ENCODE data around the gene ACTR1B.
"Not testable (repeated sequence)": the region's sequence is repeated elsewhere in the genome, so short reads cannot be mapped to it uniquely, and the experiment has no call there.

DNA sequence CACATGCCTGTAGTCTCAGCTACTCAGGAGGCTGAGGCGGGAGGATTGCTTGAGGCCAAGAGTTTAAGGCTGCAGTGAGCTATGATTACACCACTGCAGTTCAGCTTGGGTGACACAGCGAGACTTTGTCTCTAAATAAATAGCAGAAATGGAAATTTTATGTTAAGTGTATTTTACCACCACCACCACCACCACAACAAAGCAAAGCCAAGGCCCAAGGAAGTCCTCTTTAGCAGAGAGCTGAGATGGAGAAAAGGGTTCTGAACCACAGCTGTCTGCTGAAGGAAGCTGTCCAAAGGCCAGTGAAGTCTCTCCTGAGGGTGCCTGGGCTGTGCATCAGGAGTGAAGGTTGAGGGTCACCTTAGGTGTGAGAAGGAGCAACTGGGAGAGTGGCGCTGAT lies 23.4 kb upstream of the ACTR1B start:
- not testable (repeated sequence) for TF ChIP-seq CTCF (IDR thresholded peaks at IDR 0.05; ENCODE audit: poor library complexity); EZH2phosphoT487 (IDR thresholded peaks at IDR 0.05; ENCODE audit: low read depth, severe bottlenecking, unreplicated experiment); EZH2 (IDR thresholded peaks at IDR 0.05; ENCODE audit: borderline replicate concordance)

All from hepatocyte (in vitro differentiated cells).